ENCODE results near the gene C9orf43. TPM values are rescaled to one million over a fixed set of nuclear protein-coding genes. Genes with fewer than 3 reads are reported as not detected.
A peak's percentile ranks its signal among the peaks of the same experiment; 100 is the strongest.

The C9orf43 gene
- total RNA-seq, 1 donor from 2014 or later: 0.52 TPM

DNA sequence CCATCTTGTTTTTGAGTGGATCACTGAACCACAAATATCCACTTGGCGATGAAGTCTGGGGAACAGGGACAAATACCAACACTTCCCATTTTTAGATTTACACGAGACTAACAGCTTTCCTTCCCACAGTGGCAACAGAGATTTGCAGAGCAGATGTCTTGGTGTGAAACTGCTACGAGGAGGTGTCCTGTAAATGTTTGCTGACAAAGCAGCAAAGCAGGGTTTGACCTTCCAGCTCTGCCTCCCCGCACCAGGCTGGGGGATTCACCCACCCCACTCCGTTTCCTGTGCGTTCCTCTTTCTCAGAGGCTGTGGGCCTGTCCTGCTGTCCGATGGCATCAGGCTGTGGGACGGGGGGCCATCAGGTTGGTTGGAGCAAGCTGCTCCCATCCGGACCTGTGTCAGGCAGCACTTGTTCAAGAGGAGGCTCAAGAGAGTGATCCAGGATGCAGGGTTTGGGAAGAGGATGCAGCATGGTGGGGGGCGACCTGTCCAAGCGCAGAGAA lies 52.3 kb downstream of the C9orf43 start:
- no peak overlapping the region for H3K27ac ChIP-seq (ENCODE audit: low read depth, low read length)
- H3K27me3 ChIP-seq (ENCODE audit: control insufficient read depth in 3 of 3, insufficient read depth in 3 of 3, low read length in 3 of 3): no peaks in the 10 kb centered on the region
- peak overlapping the region in 2 of 3 donors; percentile 15 to 76 for H3K4me3 ChIP-seq (ENCODE audit: low read length in 3 of 3)
- peak overlapping the region in 1 of 3 donors; percentile 89 for H3K9ac ChIP-seq (ENCODE audit: low read depth in 1 of 3, low read length in 3 of 3)
- no peaks in the 10 kb centered on the region for H3K9me3 ChIP-seq (ENCODE audit: control insufficient read depth in 3 of 3, low read length in 3 of 3)
- H3K4me1 ChIP-seq (ENCODE audit: control insufficient read depth in 3 of 3, insufficient read depth in 3 of 3, low read length in 3 of 3): peaks cover 18 to 36% (median 29%) of the 10 kb centered on the region in 3 donors
- H3K36me3 ChIP-seq (ENCODE audit: control insufficient read depth in 3 of 3, insufficient read depth in 3 of 3, low read length in 3 of 3): no peaks in the 10 kb centered on the region

DNA sequence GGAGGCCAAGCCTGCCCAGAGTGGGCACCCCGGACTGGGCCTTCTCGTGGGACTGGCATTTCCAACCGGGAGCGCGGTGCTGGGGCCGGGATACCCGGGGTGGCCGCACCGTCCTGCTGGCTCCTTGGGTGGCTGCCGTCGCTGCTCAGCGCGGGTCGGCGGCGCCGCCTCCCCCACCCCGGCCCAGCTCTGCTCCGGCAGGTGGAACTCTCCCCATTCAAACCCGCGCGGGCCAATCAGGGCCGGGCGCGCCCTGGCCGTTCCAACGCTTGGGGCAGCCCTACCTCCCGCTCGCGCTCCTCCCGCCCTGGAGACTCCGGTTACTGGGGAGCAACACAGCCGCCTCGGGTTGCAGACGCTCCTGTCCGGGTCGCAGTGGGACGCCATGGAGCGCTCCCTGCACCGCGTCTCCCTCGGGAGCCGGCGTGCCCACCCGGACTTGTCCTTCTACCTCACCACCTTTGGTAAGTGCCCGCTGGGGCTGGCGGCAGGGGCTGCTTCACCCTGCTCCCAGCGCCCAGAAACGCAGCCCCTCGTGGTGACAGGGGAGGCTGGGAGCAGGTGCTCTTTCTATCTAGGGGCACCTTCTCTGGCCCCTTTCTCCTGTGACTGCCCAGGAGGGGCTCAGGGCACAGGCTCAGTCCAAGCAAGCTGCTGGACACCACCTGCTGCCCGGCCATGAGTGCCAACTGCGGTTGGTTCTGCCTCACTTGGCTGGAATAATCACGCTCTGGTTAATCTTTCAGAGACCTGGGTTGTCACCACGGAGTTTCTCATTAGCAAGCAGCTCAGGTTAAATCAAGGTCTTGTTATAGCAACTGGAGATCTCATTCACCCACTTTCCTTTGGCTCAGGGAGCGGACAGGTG lies 53.1 kb downstream of the C9orf43 start, which contains the start of gene RGS3:
Gene RGS3 (plus strand): TSS at position 310 of the 868 bp plus-strand sequence. CDS start 76 bp downstream, at position 386.
- Histone ChIP-seq H3K36me3 (ENCODE audit: control insufficient read depth in 3 of 3, insufficient read depth in 3 of 3, low read length in 3 of 3) (no peaks in the 10 kb centered on the region), H3K27ac (ENCODE audit: low read depth, low read length) (peak within 1 kb of the TSS; percentile 64), H3K9me3 (ENCODE audit: control insufficient read depth in 3 of 3, low read length in 3 of 3) (no peaks in the 10 kb centered on the region), H3K4me1 (ENCODE audit: control insufficient read depth in 3 of 3, insufficient read depth in 3 of 3, low read length in 3 of 3) (peaks cover 18 to 36% (median 29%) of the 10 kb centered on the region in 3 donors), H3K4me3 (ENCODE audit: low read length in 3 of 3) (peak within 1 kb of the TSS; percentile 51 to 76 (median 67)), H3K9ac (ENCODE audit: low read depth in 1 of 3, low read length in 3 of 3) (peak within 1 kb of the TSS; percentile 50 to 89 (median 52)), H3K27me3 (ENCODE audit: control insufficient read depth in 3 of 3, insufficient read depth in 3 of 3, low read length in 3 of 3) (no peaks in the 10 kb centered on the region)

DNA sequence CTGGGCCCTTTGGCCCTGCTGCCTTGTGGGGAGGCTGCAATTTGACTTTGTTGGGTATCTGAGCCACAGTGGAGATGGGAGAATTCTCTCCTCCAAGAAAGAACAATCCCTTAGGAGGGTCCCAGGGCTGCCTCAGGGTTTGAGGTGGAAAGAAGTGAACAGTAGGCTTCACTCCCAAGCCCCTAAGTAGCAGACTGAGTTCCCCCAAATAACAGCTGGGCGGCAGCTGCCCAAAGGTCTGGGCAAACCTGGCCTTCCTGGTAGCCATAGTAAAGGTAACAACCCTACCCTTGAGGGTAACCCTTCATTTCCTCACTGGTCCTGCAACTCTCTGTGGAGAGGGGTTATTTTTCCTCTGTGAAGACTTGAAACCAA lies 53.7 kb downstream of the C9orf43 start:
- Histone ChIP-seq H3K27ac (ENCODE audit: low read depth, low read length) (peak overlapping the region; percentile 64), H3K27me3 (ENCODE audit: control insufficient read depth in 3 of 3, insufficient read depth in 3 of 3, low read length in 3 of 3) (no peaks in the 10 kb centered on the region), H3K4me1 (ENCODE audit: control insufficient read depth in 3 of 3, insufficient read depth in 3 of 3, low read length in 3 of 3) (peaks cover 18 to 41% (median 29%) of the 10 kb centered on the region in 3 donors), H3K9me3 (ENCODE audit: control insufficient read depth in 3 of 3, low read length in 3 of 3) (no peaks in the 10 kb centered on the region), H3K9ac (ENCODE audit: low read depth in 1 of 3, low read length in 3 of 3) (peak overlapping the region in 2 of 3 donors; percentile 50 to 89), H3K4me3 (ENCODE audit: low read length in 3 of 3) (peak overlapping the region; percentile 6 to 76 (median 51)), H3K36me3 (ENCODE audit: control insufficient read depth in 3 of 3, insufficient read depth in 3 of 3, low read length in 3 of 3) (no peaks in the 10 kb centered on the region)

DNA sequence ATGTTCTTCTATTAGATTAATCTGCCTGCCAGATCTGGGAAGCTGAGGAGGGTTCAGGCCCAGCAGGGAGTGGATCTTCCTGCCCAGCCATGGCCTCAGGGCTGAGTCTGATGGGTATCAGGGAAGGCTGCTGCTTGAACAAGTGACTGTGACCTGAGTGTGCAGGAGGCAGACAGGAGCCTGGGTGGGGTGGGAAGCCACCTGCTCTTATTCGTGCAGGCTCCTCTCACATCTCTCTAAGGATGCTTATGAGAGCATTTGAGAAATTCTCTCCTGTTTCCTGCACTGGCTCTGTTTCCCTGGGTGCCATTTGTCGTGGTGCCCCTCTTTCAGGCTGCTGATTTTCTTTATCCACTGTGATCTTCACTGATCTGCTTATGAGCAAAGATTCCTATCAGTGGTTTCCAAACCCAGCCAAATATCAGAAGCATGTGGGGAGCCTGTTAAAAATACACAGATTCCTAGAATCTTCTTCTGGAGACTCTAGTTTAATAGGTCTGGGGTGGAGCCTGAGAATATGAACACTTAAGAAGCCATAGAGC lies 55.1 kb downstream of the C9orf43 start:
- Histone ChIP-seq H3K9me3 (ENCODE audit: control insufficient read depth in 3 of 3, low read length in 3 of 3) (no peaks in the 10 kb centered on the region), H3K4me1 (ENCODE audit: control insufficient read depth in 3 of 3, insufficient read depth in 3 of 3, low read length in 3 of 3) (peaks cover 18 to 42% (median 29%) of the 10 kb centered on the region in 3 donors), H3K9ac (ENCODE audit: low read depth in 1 of 3, low read length in 3 of 3) (peak overlapping the region in 1 of 3 donors; percentile 55), H3K4me3 (ENCODE audit: low read length in 3 of 3) (peak overlapping the region in 1 of 3 donors; percentile 31), H3K36me3 (ENCODE audit: control insufficient read depth in 3 of 3, insufficient read depth in 3 of 3, low read length in 3 of 3) (no peaks in the 10 kb centered on the region), H3K27me3 (ENCODE audit: control insufficient read depth in 3 of 3, insufficient read depth in 3 of 3, low read length in 3 of 3) (no peaks in the 10 kb centered on the region), H3K27ac (ENCODE audit: low read depth, low read length) (no peak overlapping the region)

DNA sequence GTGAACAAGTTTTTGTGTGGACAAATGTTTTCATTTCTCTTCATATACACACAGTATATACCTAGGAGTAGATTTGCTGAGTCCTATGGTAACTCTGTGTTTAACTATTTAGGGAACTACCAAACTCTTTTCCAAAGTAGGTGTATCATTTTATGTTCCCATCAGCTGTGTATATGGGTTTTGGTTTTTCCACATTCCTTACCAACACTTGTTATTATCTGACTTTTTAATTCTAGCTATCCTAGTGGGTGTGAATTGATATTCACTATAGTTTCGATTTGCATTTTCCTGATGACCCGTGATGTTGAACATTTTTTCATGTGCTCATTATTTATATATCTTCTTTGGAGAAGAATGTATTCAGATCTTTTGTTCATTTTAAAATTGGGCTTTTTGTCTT lies 56.6 kb downstream of the C9orf43 start:
- Histone ChIP-seq H3K9ac (ENCODE audit: low read depth in 1 of 3, low read length in 3 of 3) (no peak overlapping the region), H3K9me3 (ENCODE audit: control insufficient read depth in 3 of 3, low read length in 3 of 3) (no peaks in the 10 kb centered on the region), H3K4me1 (ENCODE audit: control insufficient read depth in 3 of 3, insufficient read depth in 3 of 3, low read length in 3 of 3) (peaks cover 18 to 42% (median 29%) of the 10 kb centered on the region in 3 donors), H3K27ac (ENCODE audit: low read depth, low read length) (no peak overlapping the region), H3K27me3 (ENCODE audit: control insufficient read depth in 3 of 3, insufficient read depth in 3 of 3, low read length in 3 of 3) (no peaks in the 10 kb centered on the region), H3K36me3 (ENCODE audit: control insufficient read depth in 3 of 3, insufficient read depth in 3 of 3, low read length in 3 of 3) (no peaks in the 10 kb centered on the region), H3K4me3 (ENCODE audit: low read length in 3 of 3) (no peak overlapping the region)

DNA sequence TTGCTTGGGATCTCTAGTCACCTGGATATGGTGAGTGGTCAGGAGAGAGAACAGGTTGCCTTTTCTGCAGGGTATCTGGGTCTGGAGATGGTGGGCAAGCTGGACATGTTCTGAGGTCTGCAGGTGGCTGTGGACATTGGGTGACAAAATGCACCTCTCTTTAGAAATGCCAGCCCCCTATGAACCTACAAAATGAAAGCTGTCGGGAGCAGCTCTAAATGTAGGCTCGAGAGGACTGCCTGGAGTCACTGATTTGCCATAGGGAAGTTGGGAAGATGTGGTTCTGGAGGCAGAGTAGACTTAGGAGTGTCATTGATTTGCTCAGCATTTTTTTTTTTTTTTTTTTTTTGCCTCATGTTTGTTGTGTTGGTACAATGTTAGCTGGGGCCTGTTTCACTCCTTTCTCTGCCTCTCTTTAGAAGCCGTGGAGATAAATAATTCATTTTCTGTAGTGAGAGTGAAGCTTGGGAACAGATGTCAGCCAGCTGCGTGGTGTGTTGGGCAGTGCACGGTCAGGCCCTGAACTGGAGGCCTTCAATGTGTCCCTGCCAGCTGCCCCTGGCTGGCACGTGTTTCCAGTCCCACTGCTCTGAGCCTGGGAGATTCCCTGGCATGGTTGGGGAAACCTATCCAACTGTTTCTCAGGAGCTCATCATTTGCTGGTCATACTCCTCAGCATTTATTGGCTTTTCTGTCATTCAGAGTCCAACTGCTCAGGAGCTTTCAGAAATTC lies 58.3 kb downstream of the C9orf43 start:
- Histone ChIP-seq H3K27ac (ENCODE audit: low read depth, low read length) (no peak overlapping the region), H3K9me3 (ENCODE audit: control insufficient read depth in 3 of 3, low read length in 3 of 3) (no peaks in the 10 kb centered on the region), H3K27me3 (ENCODE audit: control insufficient read depth in 3 of 3, insufficient read depth in 3 of 3, low read length in 3 of 3) (no peaks in the 10 kb centered on the region), H3K36me3 (ENCODE audit: control insufficient read depth in 3 of 3, insufficient read depth in 3 of 3, low read length in 3 of 3) (no peaks in the 10 kb centered on the region), H3K4me3 (ENCODE audit: low read length in 3 of 3) (no peak overlapping the region), H3K9ac (ENCODE audit: low read depth in 1 of 3, low read length in 3 of 3) (no peak overlapping the region), H3K4me1 (ENCODE audit: control insufficient read depth in 3 of 3, insufficient read depth in 3 of 3, low read length in 3 of 3) (peaks cover 12 to 30% (median 18%) of the 10 kb centered on the region in 3 donors)

DNA sequence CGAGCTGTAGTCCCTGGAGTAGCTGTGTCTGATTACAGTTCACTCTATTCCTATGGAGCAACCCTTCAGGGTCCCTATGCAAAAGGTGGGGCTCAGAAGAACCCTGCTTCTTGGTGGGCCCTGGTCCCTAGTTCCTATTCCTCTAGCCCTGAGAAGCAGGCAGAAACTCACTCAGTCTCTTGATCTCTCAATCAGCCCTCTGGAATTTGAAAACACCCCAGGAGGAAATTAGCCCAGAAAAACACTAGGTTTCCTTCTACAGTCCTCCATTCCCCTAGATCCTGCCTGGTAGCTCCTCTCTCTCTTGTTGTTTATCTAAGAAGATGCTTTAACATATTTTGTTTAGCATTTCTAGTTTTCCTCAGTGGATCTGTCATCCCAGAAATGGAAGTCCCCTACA lies 60.6 kb downstream of the C9orf43 start:
- Histone ChIP-seq H3K4me3 (ENCODE audit: low read length in 3 of 3) (no peak overlapping the region), H3K27ac (ENCODE audit: low read depth, low read length) (no peak overlapping the region), H3K9me3 (ENCODE audit: control insufficient read depth in 3 of 3, low read length in 3 of 3) (no peaks in the 10 kb centered on the region)

DNA sequence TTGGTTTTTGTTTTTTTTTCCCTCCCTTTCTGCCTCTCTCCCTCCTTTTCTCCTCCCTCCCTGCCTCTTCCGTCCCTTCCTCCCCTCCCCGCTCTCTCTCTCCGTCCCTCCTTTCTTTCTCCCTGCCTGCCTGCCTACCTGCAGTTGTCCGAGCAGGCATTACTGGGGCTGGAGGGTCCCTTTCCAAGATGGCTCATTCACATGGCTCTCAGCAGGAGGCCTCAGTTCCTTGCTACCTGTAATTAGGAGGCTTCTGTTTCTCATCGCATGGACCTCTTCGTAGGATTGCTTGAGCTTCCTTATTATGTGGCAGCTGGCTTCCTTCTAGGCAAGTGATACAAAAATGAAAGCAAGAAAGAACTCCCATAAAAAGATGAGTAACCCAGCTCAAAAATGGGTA lies 61.0 kb downstream of the C9orf43 start:
- no peak overlapping the region for H3K9ac ChIP-seq (ENCODE audit: low read depth in 1 of 3, low read length in 3 of 3)
- peaks cover 0 to 18% (median 6%) of the 10 kb centered on the region in 3 donors for H3K4me1 ChIP-seq (ENCODE audit: control insufficient read depth in 3 of 3, insufficient read depth in 3 of 3, low read length in 3 of 3)
- no peak overlapping the region for H3K4me3 ChIP-seq (ENCODE audit: low read length in 3 of 3)
- H3K27me3 ChIP-seq (ENCODE audit: control insufficient read depth in 3 of 3, insufficient read depth in 3 of 3, low read length in 3 of 3): no peaks in the 10 kb centered on the region
- no peaks in the 10 kb centered on the region for H3K36me3 ChIP-seq (ENCODE audit: control insufficient read depth in 3 of 3, insufficient read depth in 3 of 3, low read length in 3 of 3)
- no peak overlapping the region for H3K27ac ChIP-seq (ENCODE audit: low read depth, low read length)
- no peaks in the 10 kb centered on the region for H3K9me3 ChIP-seq (ENCODE audit: control insufficient read depth in 3 of 3, low read length in 3 of 3)

More for the DNA sequence above, 60.6 kb downstream of the C9orf43 start:
- no peaks in the 10 kb centered on the region for H3K27me3 ChIP-seq (ENCODE audit: control insufficient read depth in 3 of 3, insufficient read depth in 3 of 3, low read length in 3 of 3)
- H3K4me1 ChIP-seq (ENCODE audit: control insufficient read depth in 3 of 3, insufficient read depth in 3 of 3, low read length in 3 of 3): peaks cover 0 to 17% (median 2%) of the 10 kb centered on the region in 3 donors
- H3K9ac ChIP-seq (ENCODE audit: low read depth in 1 of 3, low read length in 3 of 3): no peak overlapping the region
- H3K36me3 ChIP-seq (ENCODE audit: control insufficient read depth in 3 of 3, insufficient read depth in 3 of 3, low read length in 3 of 3): no peaks in the 10 kb centered on the region

DNA sequence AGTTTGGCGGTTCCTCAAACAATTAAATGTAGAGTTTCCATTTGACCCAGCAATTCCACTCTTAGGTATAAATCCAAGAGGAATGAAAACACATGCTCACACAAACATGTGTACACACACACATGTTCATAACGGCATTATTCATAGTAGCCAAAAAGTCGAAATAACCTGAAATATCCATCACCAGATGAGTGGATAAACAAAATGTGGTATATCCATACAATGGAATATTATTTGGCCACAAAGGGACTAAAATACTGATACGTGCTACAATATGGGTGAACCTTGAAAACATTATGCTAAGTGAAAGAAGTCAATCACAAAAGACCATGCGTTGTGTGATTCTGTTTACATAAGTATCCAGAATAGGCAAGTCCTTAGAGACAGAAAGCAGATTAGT lies 61.7 kb downstream of the C9orf43 start:
- Histone ChIP-seq H3K36me3 (ENCODE audit: control insufficient read depth in 3 of 3, insufficient read depth in 3 of 3, low read length in 3 of 3) (no peaks in the 10 kb centered on the region), H3K9me3 (ENCODE audit: control insufficient read depth in 3 of 3, low read length in 3 of 3) (no peaks in the 10 kb centered on the region), H3K4me1 (ENCODE audit: control insufficient read depth in 3 of 3, insufficient read depth in 3 of 3, low read length in 3 of 3) (peaks cover 0 to 24% (median 7%) of the 10 kb centered on the region in 3 donors), H3K9ac (ENCODE audit: low read depth in 1 of 3, low read length in 3 of 3) (no peak overlapping the region), H3K27ac (ENCODE audit: low read depth, low read length) (no peak overlapping the region), H3K27me3 (ENCODE audit: control insufficient read depth in 3 of 3, insufficient read depth in 3 of 3, low read length in 3 of 3) (no peaks in the 10 kb centered on the region), H3K4me3 (ENCODE audit: low read length in 3 of 3) (no peak overlapping the region)

Measured in skeletal muscle tissue (tissue), 4 donors.